GM23248 (cell line): Measurements from ENCODE around the gene USP6. TPM values are rescaled to one million over a fixed set of nuclear protein-coding genes. Genes with fewer than 3 reads are reported as not detected.
"Not testable (repeated sequence)": the region's sequence is repeated elsewhere in the genome, so short reads cannot be mapped to it uniquely, and the experiment has no call there.

Experiments used
- DNase-seq: peaks from one replicate; pipeline ENCODE4 v3.0.0-alpha.2; 2015
- H2AFZ ChIP-seq: fragments of 200-600 bp; sonication (generic); 2 replicates; pipeline ENCODE4 v1.6.1; 2016; ENCODE audit warnings: antibody characterized with exemption
- H3F3A ChIP-seq: fragments of 200-600 bp; sonication (generic); 2 replicates; pipeline ENCODE4 v1.6.1; 2016; ENCODE audit warnings: mild to moderate bottlenecking, antibody characterized with exemption, mixed run types; ENCODE audit not compliant: insufficient read depth
- H3K27ac ChIP-seq: fragments of 200-600 bp; sonication (generic); 2 replicates; pipeline ENCODE4 v1.5.1; 2016; ENCODE audit warnings: mild to moderate bottlenecking
- H3K27me3 ChIP-seq: fragments of 200-600 bp; sonication (generic); replicated peaks from 2 replicates; pipeline ENCODE4 v1.6.1; 2016; ENCODE audit warnings: mild to moderate bottlenecking; ENCODE audit not compliant: insufficient read depth
- H3K36me3 ChIP-seq: fragments of 200-600 bp; sonication (generic); 2 replicates; pipeline ENCODE4 v1.6.1; 2016; ENCODE audit warnings: low read depth, mild to moderate bottlenecking
- H3K4me1 ChIP-seq: fragments of 200-600 bp; sonication (generic); 2 replicates; pipeline ENCODE4 v1.6.1; 2016; ENCODE audit warnings: mild to moderate bottlenecking; ENCODE audit not compliant: insufficient read depth
- H3K4me2 ChIP-seq: fragments of 200-600 bp; sonication (generic); one replicate; pipeline ENCODE4 v1.6.1; 2016; ENCODE audit warnings: mild to moderate bottlenecking; ENCODE audit not compliant: unreplicated experiment
- H3K4me3 ChIP-seq: fragments of 200-600 bp; sonication (generic); 2 replicates; pipeline ENCODE4 v1.5.1; 2016; ENCODE audit warnings: mild to moderate bottlenecking
- H3K79me2 ChIP-seq: fragments of 200-600 bp; sonication (generic); 2 replicates; pipeline ENCODE4 v1.6.1; 2016; ENCODE audit warnings: mild to moderate bottlenecking; ENCODE audit not compliant: insufficient read depth
- H3K9ac ChIP-seq: fragments of 200-600 bp; sonication (generic); 2 replicates; pipeline ENCODE4 v1.6.1; 2016; ENCODE audit warnings: mild to moderate bottlenecking
- H3K9me2 ChIP-seq: fragments of 200-600 bp; sonication (generic); 2 replicates; pipeline ENCODE4 v1.6.1; 2016; ENCODE audit warnings: mixed run types, mild to moderate bottlenecking, moderate library complexity; ENCODE audit not compliant: insufficient read depth
- H3K9me3 ChIP-seq: fragments of 200-600 bp; sonication (generic); one replicate; pipeline ENCODE4 v1.6.1; 2017; ENCODE audit warnings: low read depth
- H4K20me1 ChIP-seq: fragments of 200-600 bp; sonication (generic); 2 replicates; pipeline ENCODE4 v1.6.0; 2016; ENCODE audit not compliant: insufficient read depth
- EZH2 ChIP-seq: fragments of 200-600 bp; sonication (generic); IDR thresholded peaks from 2 replicates; pipeline ENCODE4 v1.6.1; 2018; ENCODE audit warnings: antibody characterized with exemption, mild to moderate bottlenecking; ENCODE audit not compliant: insufficient read depth, poor library complexity, severe bottlenecking
- EZH2phosphoT487 ChIP-seq: fragments of 200-600 bp; sonication (generic); IDR thresholded peaks from 2 replicates; pipeline ENCODE4 v1.6.1; 2018; ENCODE audit warnings: antibody characterized with exemption, moderate library complexity, mild to moderate bottlenecking, low read depth; ENCODE audit not compliant: insufficient read depth
- WGBS, 2 experiments: methylation state at CpG; one replicate each; pipeline ENCODE4 v1.1.6; 2015 to 2017; ENCODE audit warnings: low lambda C conversion rate in 2 of 2, low coverage in 1 of 2; ENCODE audit errors: missing lambda C conversion rate in 2 of 2; 5-methylcytosine and 5-hydroxymethylcytosine counted together
- in situ Hi-C: fragments of 300-500 bp; cut with MboI; formaldehyde crosslinking; loops from 2 replicates; pipeline ENCODE4 v1.15.0; 2020
- polyA plus RNA-seq: library from polyadenylated mRNA; unstranded; fragments of >200 nt; fragmentation: Nextera tagmentation; extraction: Ambion mirVana; gene quantifications from 2 replicates; pipeline ENCODE4 v1.2.1, GENCODE V29; 2016
- total RNA-seq: library from RNA; depleted of rRNA; stranded (reverse); fragments of >200 nt; shearing (Covaris generic); gene quantifications from 2 replicates; pipeline ENCODE4 v1.2.3, GENCODE V29; 2014

USP6 gene
- total and polyA plus RNA-seq, 2 experiments from 2014 or later = 0.25 TPM; not detected in 1

DNA sequence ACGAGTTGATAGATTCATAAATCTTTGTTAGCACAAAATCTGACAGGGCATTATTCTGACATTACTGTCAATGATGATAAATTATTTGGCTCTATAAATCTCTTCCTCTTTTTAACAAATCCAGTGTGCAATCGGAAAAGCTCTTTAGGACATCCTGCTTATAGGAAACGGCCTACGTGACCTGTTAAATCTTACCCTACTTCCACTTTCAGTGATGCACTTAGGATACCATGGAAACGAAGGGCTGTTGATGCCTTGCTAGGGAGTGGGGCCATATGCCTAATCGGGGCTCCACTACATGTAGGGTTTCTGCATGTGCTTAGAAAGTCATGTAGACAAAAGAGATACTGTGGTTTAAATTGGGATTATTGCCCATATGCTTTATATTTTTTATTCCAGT, 48.6 kb downstream of the USP6 start:
- no peaks in the 10 kb centered on the region for H4K20me1 ChIP-seq
- no peak for TF ChIP-seq EZH2
- no peak for TF ChIP-seq EZH2phosphoT487
- H3K9ac ChIP-seq = no peak overlapping the region
- no peak overlapping the region for H3K4me2 ChIP-seq
- peaks cover 3% of the 10 kb centered on the region; the same call in 1 of the 2 replicates for H3K27me3 ChIP-seq
- in situ Hi-C loops = no loop called here
- no peaks in the 10 kb centered on the region for H3K36me3 ChIP-seq
- no peaks in the 10 kb centered on the region for H3K79me2 ChIP-seq
- H3F3A ChIP-seq = peaks cover 10% of the 10 kb centered on the region; the same call in 1 of the 2 replicates
- no peaks in the 10 kb centered on the region for H3K9me3 ChIP-seq
- 66 to 75% methylated on average over 6 of the region's 6 CpGs for WGBS, 2 experiments
- no peak overlapping the region for H2AFZ ChIP-seq
- H3K27ac ChIP-seq = no peak overlapping the region
- H3K9me2 ChIP-seq = no peaks in the 10 kb centered on the region
- H3K4me3 ChIP-seq = no peak overlapping the region
- DNase-seq = no peak
- H3K4me1 ChIP-seq = peaks cover 10% of the 10 kb centered on the region; the same call in 1 of the 2 replicates

DNA sequence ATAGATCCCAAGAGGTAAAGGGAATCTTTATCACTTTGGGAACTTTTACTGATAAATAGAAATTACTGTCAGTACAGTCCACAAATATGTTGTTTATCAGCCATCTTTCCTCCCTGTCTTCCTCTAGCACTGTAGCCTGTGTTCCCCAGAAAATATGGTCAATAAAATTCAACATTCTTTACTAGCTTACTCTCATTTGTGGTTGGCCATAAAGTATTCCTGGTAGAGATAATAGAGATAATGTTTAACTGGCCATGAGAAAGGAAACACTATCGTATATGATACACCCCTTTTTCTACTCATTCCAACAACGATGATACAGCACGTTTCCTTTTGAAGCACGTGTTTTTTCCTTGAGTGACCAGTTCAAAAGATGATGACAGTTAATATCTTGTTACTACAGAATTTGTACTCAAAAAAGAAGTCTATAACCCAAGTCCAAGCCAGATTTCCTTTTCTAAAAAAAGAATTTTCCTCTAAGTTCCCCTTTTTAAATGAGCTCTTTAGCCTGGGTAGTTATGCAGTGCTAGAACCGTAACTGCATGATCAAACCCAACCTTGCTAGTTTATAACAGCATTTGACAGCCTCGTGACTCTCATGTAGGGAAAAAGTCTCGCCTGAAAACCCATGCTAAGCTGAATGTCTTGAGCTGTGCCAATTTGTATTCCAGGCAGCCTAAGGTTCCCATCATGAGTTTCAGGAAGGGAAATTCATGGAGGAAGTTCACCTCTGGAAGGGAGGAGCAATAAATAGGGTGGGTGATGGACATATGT, 50.1 kb downstream of the USP6 start:
- H3K4me1 ChIP-seq = peaks cover 10% of the 10 kb centered on the region; the same call in 1 of the 2 replicates
- H3K4me2 ChIP-seq = peak overlapping the region; percentile 0
- peak overlapping the region; percentile 77 for H3K27ac ChIP-seq
- H3K27me3 ChIP-seq, H3K9me2 ChIP-seq, H3K4me3 ChIP-seq, H3K9me3 ChIP-seq, H3K79me2 ChIP-seq, H4K20me1 ChIP-seq, in situ Hi-C loops, H3K36me3 ChIP-seq: not testable (repeated sequence)
- DNase-seq = peak; percentile 58
- H2AFZ ChIP-seq = peak overlapping the region; percentile 70
- H3F3A ChIP-seq = peaks cover 10% of the 10 kb centered on the region; the same call in 1 of the 2 replicates
- WGBS, 2 experiments = 55 to 64% methylated on average over 6 to 7 of the region's 7 CpGs
- peak overlapping the region; percentile 19; the same call in 1 of the 2 replicates for H3K9ac ChIP-seq

DNA sequence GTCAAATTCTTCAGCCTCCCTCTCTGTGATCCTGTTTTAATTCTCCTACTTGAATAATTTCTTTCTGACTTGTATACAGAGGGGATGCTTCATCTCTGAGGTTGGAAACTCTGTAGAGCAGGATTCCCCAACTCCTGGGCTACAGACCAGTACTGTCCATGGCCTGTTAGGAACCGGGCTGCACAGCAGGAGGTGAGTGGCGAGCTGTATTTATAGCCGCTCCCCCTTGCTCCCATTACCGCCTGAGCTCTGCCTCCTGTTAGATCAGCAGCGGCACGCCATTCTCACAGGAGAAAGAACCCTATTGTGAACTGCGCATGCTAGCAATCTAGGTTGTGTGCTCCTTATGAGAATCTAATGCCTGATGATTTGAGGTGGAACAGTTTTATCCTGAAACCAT, 59.2 kb downstream of the USP6 start:
- H3K4me3 ChIP-seq, H2AFZ ChIP-seq, H3K79me2 ChIP-seq, in situ Hi-C loops, H3K27ac ChIP-seq, H3K27me3 ChIP-seq, H3K4me1 ChIP-seq, H4K20me1 ChIP-seq, H3K9me2 ChIP-seq, H3F3A ChIP-seq, H3K9ac ChIP-seq, DNase-seq, H3K9me3 ChIP-seq, H3K4me2 ChIP-seq: not testable (repeated sequence)
- WGBS, 2 experiments = 83 to 84% methylated on average over 7 of the region's 7 CpGs
- H3K36me3 ChIP-seq = peaks cover 29% of the 10 kb centered on the region

DNA sequence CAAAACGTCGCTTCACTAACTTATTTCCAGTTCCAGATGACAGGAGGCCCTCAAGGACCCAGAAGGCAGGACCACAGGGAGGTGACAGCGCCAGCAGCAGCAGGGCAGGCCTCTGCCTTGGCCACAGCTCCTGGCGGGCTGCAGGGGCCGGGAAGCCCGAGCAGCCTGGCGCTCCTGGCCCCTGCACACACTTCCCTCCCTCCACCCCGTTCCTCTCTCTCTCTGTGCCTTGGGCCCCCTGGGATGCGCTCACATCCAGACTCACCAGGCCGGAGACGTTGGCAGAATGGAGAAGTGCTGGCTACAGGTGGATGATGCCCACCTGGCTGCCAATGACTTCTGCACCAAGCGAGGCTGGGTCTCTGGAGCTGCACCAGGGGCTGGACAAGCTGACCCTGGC, 63.2 kb downstream of the USP6 start:
- Histone ChIP-seq H3K4me3 (no peak overlapping the region), H3K9ac (no peak overlapping the region), H3K27me3 (no peaks in the 10 kb centered on the region), H2AFZ (no peak overlapping the region), H3K9me3 (peaks cover 14% of the 10 kb centered on the region), H3F3A (peaks cover 27% of the 10 kb centered on the region), H4K20me1 (no peaks in the 10 kb centered on the region), H3K9me2 (no peaks in the 10 kb centered on the region), H3K27ac (no peak overlapping the region), H3K79me2 (no peaks in the 10 kb centered on the region), H3K36me3 (peaks cover 48% of the 10 kb centered on the region), H3K4me2 (no peak overlapping the region), H3K4me1 (no peaks in the 10 kb centered on the region)
- no peak for DNase-seq
- TF ChIP-seq EZH2 (no peak), EZH2phosphoT487 (no peak)
- in situ Hi-C loops = no loop called here
- 97 to 100% methylated on average over 12 of the region's 12 CpGs for WGBS, 2 experiments
